GM23338 (cell line): ENCODE results near the gene UBE2I. TPM values are rescaled to one million over a fixed set of nuclear protein-coding genes. Genes with fewer than 3 reads are reported as not detected.
A peak's percentile ranks its signal among the peaks of the same experiment; 100 is the strongest.

Experiments
- ATAC-seq: fragments of 200-7000 bp; cut with Tn5 transposase; 3 replicates; pipeline ENCODE4 v1.9.1; 2020
- DNase-seq: peaks from one replicate; pipeline ENCODE4 v3.0.0-alpha.2; 2015; ENCODE audit warnings: low spot score
- H2AFZ ChIP-seq: fragments of 200-600 bp; sonication (generic); 2 replicates; pipeline ENCODE4 v1.8.0; 2016; ENCODE audit warnings: antibody characterized with exemption, mild to moderate bottlenecking, moderate library complexity
- H3F3A ChIP-seq: fragments of 200-600 bp; sonication (generic); replicated peaks from 2 replicates; pipeline ENCODE4 v1.8.0; 2017; ENCODE audit warnings: antibody characterized with exemption, mixed run types, low read depth
- H3K27ac ChIP-seq: fragments of 200-600 bp; sonication (generic); 2 replicates; pipeline ENCODE4 v1.6.1; 2016; ENCODE audit warnings: low read depth
- H3K27me3 ChIP-seq: fragments of 200-600 bp; sonication (generic); 2 replicates; pipeline ENCODE4 v1.8.0; 2016; ENCODE audit warnings: mild to moderate bottlenecking, mixed run types, moderate library complexity; ENCODE audit not compliant: insufficient read depth
- H3K36me3 ChIP-seq: fragments of 200-600 bp; sonication (generic); 2 replicates; pipeline ENCODE4 v1.8.0; 2016; ENCODE audit warnings: mild to moderate bottlenecking; ENCODE audit not compliant: insufficient read depth
- H3K4me1 ChIP-seq: fragments of 200-600 bp; sonication (generic); 2 replicates; pipeline ENCODE4 v1.8.0; 2016; ENCODE audit warnings: mild to moderate bottlenecking, moderate library complexity; ENCODE audit not compliant: insufficient read depth
- H3K4me2 ChIP-seq: fragments of 200-600 bp; sonication (generic); 2 replicates; pipeline ENCODE4 v1.7.1; 2017; ENCODE audit warnings: mixed run types
- H3K4me3 ChIP-seq: fragments of 200-600 bp; sonication (generic); 2 replicates; pipeline ENCODE4 v1.6.1; 2016; ENCODE audit warnings: mixed run types
- H3K79me2 ChIP-seq: fragments of 200-600 bp; sonication (generic); replicated peaks from 2 replicates; pipeline ENCODE4 v1.8.0; 2017; ENCODE audit warnings: mild to moderate bottlenecking; ENCODE audit not compliant: insufficient read depth
- H3K9me2 ChIP-seq: fragments of 200-600 bp; sonication (generic); 2 replicates; pipeline ENCODE4 v1.8.0; 2017; ENCODE audit not compliant: insufficient read depth
- H4K20me1 ChIP-seq: fragments of 200-600 bp; sonication (generic); replicated peaks from 2 replicates; pipeline ENCODE4 v1.8.0; 2017; ENCODE audit warnings: mild to moderate bottlenecking; ENCODE audit not compliant: insufficient read depth
- H3K27ac Mint-ChIP-seq: 2 replicates; pipeline ENCODE4 v1.8.0; 2020; ENCODE audit warnings: inconsistent platforms, mild to moderate bottlenecking, moderate library complexity, mixed read lengths
- H3K27me3 Mint-ChIP-seq: 3 replicates; pipeline ENCODE4 v1.8.0; 2022; ENCODE audit warnings: low read depth, mild to moderate bottlenecking, moderate library complexity, mixed read lengths, inconsistent platforms; ENCODE audit not compliant: insufficient read depth, poor library complexity
- H3K36me3 Mint-ChIP-seq: 3 replicates; pipeline ENCODE4 v1.8.0; 2021; ENCODE audit warnings: low read depth, mild to moderate bottlenecking, inconsistent platforms, moderate library complexity, mixed read lengths
- H3K4me1 Mint-ChIP-seq: 3 replicates; pipeline ENCODE4 v1.8.0; 2020; ENCODE audit warnings: mild to moderate bottlenecking, inconsistent platforms, mixed read lengths
- H3K4me3 Mint-ChIP-seq: 3 replicates; pipeline ENCODE4 v1.8.0; 2021; ENCODE audit warnings: moderate library complexity, mild to moderate bottlenecking, inconsistent platforms, mixed read lengths
- H3K9me3 Mint-ChIP-seq: 3 replicates; pipeline ENCODE4 v1.8.0; 2020; ENCODE audit warnings: moderate library complexity, mild to moderate bottlenecking, inconsistent platforms, mixed read lengths
- CTCF ChIP-seq, 2 experiments: fragments of 200-600 bp in 1 of 2; sonication (generic) in 1 of 2; conservative IDR thresholded peaks; 2 replicates each; pipeline versions ENCODE4 v1.5.1 to v1.6.1; 2016 to 2017; ENCODE audit warnings: antibody characterized with exemption in 2 of 2, low read depth in 2 of 2, mild to moderate bottlenecking in 2 of 2, moderate library complexity in 1 of 2
- ETS1 ChIP-seq: IDR thresholded peaks from 2 replicates; pipeline ENCODE4 v1.6.1; 2016; ENCODE audit warnings: antibody characterized with exemption
- EZH2 ChIP-seq: fragments of 200-600 bp; sonication (generic); IDR thresholded peaks from one replicate; pipeline ENCODE4 v1.8.0; 2017; ENCODE audit warnings: antibody characterized with exemption, mild to moderate bottlenecking, low read depth; ENCODE audit not compliant: unreplicated experiment
- EZH2phosphoT487 ChIP-seq: fragments of 200-600 bp; sonication (generic); IDR thresholded peaks from one replicate; pipeline ENCODE4 v1.8.1; 2018; ENCODE audit warnings: antibody characterized with exemption; ENCODE audit not compliant: unreplicated experiment
- JUNB ChIP-seq: IDR thresholded peaks from one replicate; pipeline ENCODE4 v1.6.1; 2016; ENCODE audit warnings: antibody characterized with exemption; ENCODE audit not compliant: unreplicated experiment
- NANOG ChIP-seq: IDR thresholded peaks from 2 replicates; pipeline ENCODE4 v1.6.1; 2016; ENCODE audit warnings: antibody characterized with exemption, borderline replicate concordance
- POLR2AphosphoS5 ChIP-seq: IDR thresholded peaks from 2 replicates; pipeline ENCODE4 v1.6.1; 2016; ENCODE audit warnings: antibody characterized with exemption, low read depth
- REST ChIP-seq: IDR thresholded peaks from one replicate; pipeline ENCODE4 v1.6.1; 2018; ENCODE audit warnings: antibody characterized with exemption; ENCODE audit not compliant: unreplicated experiment
- STAT1 ChIP-seq: IDR thresholded peaks from one replicate; pipeline ENCODE4 v1.6.1; 2016; ENCODE audit warnings: antibody characterized with exemption; ENCODE audit not compliant: unreplicated experiment
- ZNF331 ChIP-seq: fragments of 250-450 bp; sonication (Bioruptor Pico); IDR thresholded peaks from 2 replicates; pipeline ENCODE4 v1.5.0; 2020; ENCODE audit warnings: low read depth, mild to moderate bottlenecking, moderate library complexity
- polyA plus RNA-seq: library from polyadenylated mRNA; unstranded; fragments of >200 nt; fragmentation: Nextera tagmentation; extraction: Ambion mirVana; gene quantifications from 2 replicates; pipeline ENCODE4 v1.2.1, GENCODE V29; 2016
- total RNA-seq: library from RNA; depleted of rRNA; stranded (reverse); fragments of >200 nt; shearing (Covaris generic); gene quantifications from 2 replicates; pipeline ENCODE4 v1.2.3, GENCODE V29; 2014

UBE2I gene
- total and polyA plus RNA-seq, 2 experiments from 2014 or later, result 116 to 220 TPM

- TF ChIP-seq CTCF (conservative IDR thresholded peaks at IDR 0.05; ENCODE audit: low read depth in 2 of 2), result no peak
- TF ChIP-seq POLR2AphosphoS5, result no peak
- no peak for TF ChIP-seq ZNF331 (CRISPR knock-in tag)
- TF ChIP-seq EZH2phosphoT487, result no peak
- no peak for TF ChIP-seq JUNB
- TF ChIP-seq EZH2, result no peak
These were observed 724 bp downstream of the UBE2I start (continued) for GRCh38 chr16:1309888-1310831.

- H4K20me1 ChIP-seq, result peaks cover 39% of the 10 kb centered on the region
- TF ChIP-seq NANOG (no peak), REST (no peak), EZH2 (no peak), ZNF331 (CRISPR knock-in tag) (no peak), CTCF (conservative IDR thresholded peaks at IDR 0.05; ENCODE audit: low read depth in 2 of 2) (no peak), STAT1 (no peak), JUNB (no peak), ETS1 (no peak), POLR2AphosphoS5 (no peak), EZH2phosphoT487 (no peak)
These were observed 1.4 kb downstream of the UBE2I start for GRCh38 chr16:1310832-1311200.

More at GRCh38 chr16:1310832-1311200, 1.4 kb downstream of the UBE2I start:
- H3K9me2 ChIP-seq, result no peaks in the 10 kb centered on the region
- H3F3A ChIP-seq, result no peaks in the 10 kb centered on the region
- peaks cover 20% of the 10 kb centered on the region for H3K27me3 Mint-ChIP-seq
- H3K79me2 ChIP-seq, result peaks cover 58% of the 10 kb centered on the region
- peak overlapping the region; percentile 96 for H3K27ac Mint-ChIP-seq
- peak; percentile 5 for ATAC-seq
- peak overlapping the region; percentile 99 for H3K4me2 ChIP-seq
- H3K9me3 Mint-ChIP-seq, result no peaks in the 10 kb centered on the region; the same call in 2 of the 3 replicates
- peaks cover 7% of the 10 kb centered on the region; the same call in 1 of the 2 replicates for H3K4me1 ChIP-seq
- H2AFZ ChIP-seq, result no peak overlapping the region
- peaks cover 33% of the 10 kb centered on the region for H3K36me3 Mint-ChIP-seq
- no peaks in the 10 kb centered on the region for H3K27me3 ChIP-seq
- no peak for DNase-seq
- peaks cover 9% of the 10 kb centered on the region; the same call in 1 of the 2 replicates for H3K36me3 ChIP-seq
- peak overlapping the region; percentile 99 for H3K4me3 ChIP-seq
- peak overlapping the region; percentile 96 for H3K4me3 Mint-ChIP-seq
- H3K4me1 Mint-ChIP-seq, result peaks cover 4% of the 10 kb centered on the region; the same call in 2 of the 3 replicates
- H3K27ac ChIP-seq, result 0 out of 2 replicates have a peak overlapping the region, but pooled peaks have one; percentile 45
